Esophagus muscularis mucosa (tissue), 4 donors: ENCODE results near the gene BPGM. TPM values are rescaled to one million over a fixed set of nuclear protein-coding genes. Genes with fewer than 3 reads are reported as not detected.

Experiments
- DNase-seq: peaks from one replicate; pipeline ENCODE4 v3.0.0-alpha.2; 2017; ENCODE audit errors: extremely low spot score
- H3K27ac ChIP-seq, 4 donors: fragments of 200-600 bp; sonication (generic); replicated peaks in 1 of 4; 1 replicate in 3 of 4; 2 replicates in 1 of 4; pipeline ENCODE4 v1.5.1; 2016 to 2019; ENCODE audit warnings: mild to moderate bottlenecking in 1 of 4
- H3K27me3 ChIP-seq, 4 donors: fragments of 200-600 bp; sonication (generic); one replicate each; pipeline versions ENCODE4 v1.5.1 to v1.6.0; 2016 to 2019
- H3K36me3 ChIP-seq, 4 donors: fragments of 200-600 bp; sonication (generic); one replicate each; pipeline ENCODE4 v1.5.1; 2016 to 2019
- H3K4me1 ChIP-seq, 4 donors: fragments of 200-600 bp; sonication (generic); one replicate each; pipeline ENCODE4 v1.5.1; 2016 to 2019
- H3K4me3 ChIP-seq, 4 donors: fragments of 200-600 bp; sonication (generic); 1 replicate in 2 of 4; 2 replicates in 2 of 4; pipeline ENCODE4 v1.5.1; 2016 to 2019; ENCODE audit warnings: mild to moderate bottlenecking in 4 of 4, moderate library complexity in 1 of 4
- H3K9me3 ChIP-seq, 4 donors: fragments of 200-600 bp; sonication (generic); 1 replicate in 3 of 4; 2 replicates in 1 of 4; pipeline ENCODE4 v1.5.1; 2016 to 2019
- EP300 ChIP-seq: sonication (generic); formaldehyde crosslinking; IDR thresholded peaks from one replicate; pipeline ENCODE4 v1.6.1; 2017; ENCODE audit warnings: antibody characterized with exemption
- POLR2A ChIP-seq: fragments of 450-650 bp; IDR thresholded peaks from one replicate; pipeline ENCODE4 v1.6.1; 2017; ENCODE audit warnings: antibody characterized with exemption, moderate library complexity, mild to moderate bottlenecking, low read depth
- POLR2AphosphoS5 ChIP-seq, 2 donors: sonication (generic); formaldehyde crosslinking; IDR thresholded peaks; one replicate each; pipeline ENCODE4 v1.6.1; 2017; ENCODE audit warnings: antibody characterized with exemption in 2 of 2
- WGBS: methylation state at CpG from one replicate; pipeline ENCODE4 v1.1.5; 2018; 5-methylcytosine and 5-hydroxymethylcytosine counted together
- intact Hi-C: fragments of 100-400 bp; cut with DNase I; formaldehyde crosslinking; loops from one replicate; pipeline ENCODE4 v1.15.1; 2023
- total RNA-seq, 4 donors: library from RNA; depleted of rRNA; stranded (reverse); fragments of >200 nt; gene quantifications; one replicate each; pipeline versions ENCODE4 v1.1.0 to v1.2.1, GENCODE V29; 2016
- TF ChIP-seq, protein P1 (sequence below), 3 experiments: fragments of 200-600 bp in 2 of 3; fragments of 450-650 bp in 1 of 3; sonication (generic) in 2 of 3; IDR thresholded peaks; one replicate each; pipeline ENCODE4 v1.5.1; 2017 to 2019; ENCODE audit warnings: antibody characterized with exemption in 3 of 3, mild to moderate bottlenecking in 2 of 3, moderate library complexity in 1 of 3

Gene BPGM
- total RNA-seq, 4 donors from 2014 or later = 19.1 to 29.4 (median 22.7) TPM

DNA sequence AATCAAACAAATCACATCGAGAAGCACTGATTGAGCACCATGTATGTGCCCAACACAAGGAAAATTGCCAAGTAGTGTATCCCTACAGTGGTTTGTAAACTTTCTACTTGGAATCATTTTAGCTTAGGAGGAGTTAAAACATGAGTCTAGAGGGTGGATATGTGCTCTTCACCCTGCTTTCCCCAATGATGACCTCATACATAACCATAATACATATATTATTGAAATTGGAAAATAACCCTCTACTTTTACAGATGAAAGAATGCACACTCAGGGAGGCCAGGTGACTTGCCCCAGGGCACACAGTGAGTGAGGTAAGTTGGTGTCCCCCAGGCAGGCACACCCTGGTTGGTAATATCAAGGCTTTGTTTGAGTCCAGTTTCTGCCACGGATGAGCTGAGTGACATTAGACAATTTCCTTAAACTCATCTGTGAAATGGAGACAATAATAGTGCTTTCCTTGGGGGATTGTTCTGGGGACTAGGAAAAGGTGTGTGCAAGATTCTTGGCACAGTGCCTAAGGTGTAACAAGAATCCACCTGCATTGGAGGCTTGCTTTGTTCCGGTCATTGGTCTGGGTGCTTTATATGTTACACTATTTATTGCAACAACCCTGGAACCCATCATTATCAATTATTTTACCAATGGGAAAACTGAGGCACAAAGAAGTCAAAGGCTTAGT, 50.7 kb downstream of the BPGM start:
- 95% methylated on average over 3 of the region's 3 CpGs for WGBS
- Histone ChIP-seq H3K4me3 (no peak overlapping the region), H3K9me3 (no peaks in the 10 kb centered on the region), H3K36me3 (no peaks in the 10 kb centered on the region), H3K4me1 (peaks cover under 1 to 68% (median 48%) of the 10 kb centered on the region in 4 donors), H3K27ac (no peak overlapping the region), H3K27me3 (no peaks in the 10 kb centered on the region)
- DNase-seq = no peak
- no peak for TF ChIP-seq POLR2A
- no peak for TF ChIP-seq POLR2AphosphoS5 (IDR thresholded peaks at IDR 0.05)
- TF ChIP-seq, protein P1, sequence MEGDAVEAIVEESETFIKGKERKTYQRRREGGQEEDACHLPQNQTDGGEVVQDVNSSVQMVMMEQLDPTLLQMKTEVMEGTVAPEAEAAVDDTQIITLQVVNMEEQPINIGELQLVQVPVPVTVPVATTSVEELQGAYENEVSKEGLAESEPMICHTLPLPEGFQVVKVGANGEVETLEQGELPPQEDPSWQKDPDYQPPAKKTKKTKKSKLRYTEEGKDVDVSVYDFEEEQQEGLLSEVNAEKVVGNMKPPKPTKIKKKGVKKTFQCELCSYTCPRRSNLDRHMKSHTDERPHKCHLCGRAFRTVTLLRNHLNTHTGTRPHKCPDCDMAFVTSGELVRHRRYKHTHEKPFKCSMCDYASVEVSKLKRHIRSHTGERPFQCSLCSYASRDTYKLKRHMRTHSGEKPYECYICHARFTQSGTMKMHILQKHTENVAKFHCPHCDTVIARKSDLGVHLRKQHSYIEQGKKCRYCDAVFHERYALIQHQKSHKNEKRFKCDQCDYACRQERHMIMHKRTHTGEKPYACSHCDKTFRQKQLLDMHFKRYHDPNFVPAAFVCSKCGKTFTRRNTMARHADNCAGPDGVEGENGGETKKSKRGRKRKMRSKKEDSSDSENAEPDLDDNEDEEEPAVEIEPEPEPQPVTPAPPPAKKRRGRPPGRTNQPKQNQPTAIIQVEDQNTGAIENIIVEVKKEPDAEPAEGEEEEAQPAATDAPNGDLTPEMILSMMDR (IDR thresholded peaks at IDR 0.05) = no peak
- TF ChIP-seq EP300 = no peak
- intact Hi-C loops = loop anchor here (10.0 kb wide), 1 partner anchor 287 kb away; the partner anchor contains the start of gene AGBL3

DNA sequence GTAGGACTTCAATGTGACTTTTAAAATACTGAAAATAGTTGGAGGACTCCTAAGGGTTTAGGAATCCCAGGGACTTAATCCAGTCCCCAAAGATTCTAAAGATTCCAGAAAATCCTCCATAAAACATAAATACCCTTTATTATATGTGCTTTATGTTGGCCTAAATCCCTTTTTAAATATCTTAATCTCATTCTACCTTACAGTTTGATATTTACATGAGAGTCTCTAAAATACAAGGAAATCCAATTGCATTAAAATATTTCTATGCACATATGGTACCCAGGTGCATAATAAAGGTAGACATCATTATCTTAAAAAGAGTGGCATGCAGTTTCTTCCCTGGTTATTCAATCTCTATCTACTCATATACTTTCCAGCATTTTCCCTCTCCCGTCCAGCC, 51.8 kb downstream of the BPGM start:
- no peaks in the 10 kb centered on the region for H3K27me3 ChIP-seq
- intact Hi-C loops = loop anchor here (10.0 kb wide), 1 partner anchor 286 kb away; the partner anchor contains the start of gene AGBL3
- DNase-seq = no peak
- no peaks in the 10 kb centered on the region for H3K9me3 ChIP-seq
- no peaks in the 10 kb centered on the region for H3K36me3 ChIP-seq
- no peak overlapping the region for H3K27ac ChIP-seq
- peaks cover 0 to 71% (median 55%) of the 10 kb centered on the region in 4 donors for H3K4me1 ChIP-seq
- H3K4me3 ChIP-seq = no peak overlapping the region
- WGBS = 94% methylated on average over 1 of the region's 1 CpG
- TF ChIP-seq EP300 = no peak
- TF ChIP-seq, protein P1 (IDR thresholded peaks at IDR 0.05) = no peak
- TF ChIP-seq POLR2A = no peak
- TF ChIP-seq POLR2AphosphoS5 (IDR thresholded peaks at IDR 0.05) = no peak

DNA sequence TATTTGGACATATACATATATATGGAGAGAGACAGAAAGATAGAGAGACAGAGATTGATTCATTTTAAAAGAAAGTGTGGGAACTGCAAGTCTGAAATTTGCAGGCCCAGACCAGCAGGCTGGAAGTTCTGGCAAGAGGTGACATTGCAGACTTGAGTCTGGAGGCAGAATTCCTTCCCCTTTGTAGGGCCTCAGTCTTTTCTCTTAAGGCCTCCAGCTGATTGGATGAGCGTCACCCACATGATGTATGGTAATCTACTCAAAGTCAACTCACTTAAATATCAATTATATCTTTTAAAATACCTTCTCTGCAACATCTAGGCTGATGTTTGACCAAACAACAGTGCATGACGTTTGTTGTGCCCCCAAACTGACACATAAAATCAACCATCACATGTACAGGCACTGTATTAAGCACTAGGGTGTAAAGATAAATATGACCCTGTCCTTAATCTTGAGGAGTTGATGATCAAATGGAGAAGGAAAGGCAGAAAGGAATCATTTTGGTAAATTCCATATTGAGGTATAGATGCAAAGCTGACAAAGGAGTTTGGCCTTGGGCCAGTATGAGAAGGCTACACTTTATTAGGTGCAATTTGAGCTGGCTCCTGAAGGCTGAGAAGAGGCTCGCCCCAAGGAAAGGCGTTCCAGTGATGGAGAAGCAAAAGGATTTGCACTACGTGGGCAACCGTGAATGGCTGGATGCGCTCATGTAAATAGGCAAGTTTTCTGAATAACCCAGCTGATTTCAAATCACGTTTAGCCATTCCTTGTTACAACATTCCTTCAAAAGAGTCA, 52.6 kb downstream of the BPGM start:
- H3K4me3 ChIP-seq = no peak overlapping the region
- no peaks in the 10 kb centered on the region for H3K27me3 ChIP-seq
- no peaks in the 10 kb centered on the region for H3K9me3 ChIP-seq
- peak overlapping the region; percentile 53 to 90 (median 86) for H3K27ac ChIP-seq
- WGBS = 88% methylated on average over 8 of the region's 8 CpGs
- TF ChIP-seq EP300 = no peak
- no peak for TF ChIP-seq POLR2A
- no peak for TF ChIP-seq POLR2AphosphoS5 (IDR thresholded peaks at IDR 0.05)
- TF ChIP-seq, protein P1 (IDR thresholded peaks at IDR 0.05) = no peak
- no peaks in the 10 kb centered on the region for H3K36me3 ChIP-seq
- peaks cover 1 to 71% (median 62%) of the 10 kb centered on the region in 4 donors for H3K4me1 ChIP-seq
- no peak for DNase-seq
- intact Hi-C loops = loop anchor here (10.0 kb wide), 1 partner anchor 286 kb away; the partner anchor contains the start of gene AGBL3

DNA sequence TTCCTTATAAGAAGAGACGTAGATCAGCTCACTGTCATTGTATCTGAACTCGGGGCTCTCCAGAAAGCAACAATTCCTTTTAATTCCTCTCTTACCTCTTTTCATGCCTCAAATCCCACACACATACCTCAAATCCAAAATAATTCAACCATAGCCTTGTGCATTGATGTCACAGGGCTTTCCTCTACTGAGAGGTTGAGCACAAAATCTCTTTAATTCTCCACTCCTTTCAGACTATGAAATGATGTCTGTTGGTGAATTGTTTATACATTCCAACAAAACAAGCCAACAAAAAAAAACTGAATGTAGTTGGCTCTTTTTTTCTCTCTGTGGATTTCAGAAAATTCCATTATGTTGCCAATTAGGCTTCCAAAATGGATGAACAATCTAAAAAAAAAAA, 53.2 kb downstream of the BPGM start:
- H3K27ac ChIP-seq = peak overlapping the region; percentile 53 to 90 (median 86)
- H3K4me1 ChIP-seq = peaks cover 4 to 71% (median 66%) of the 10 kb centered on the region in 4 donors
- WGBS = 86% methylated on average over 2 of the region's 2 CpGs
- intact Hi-C loops = loop anchor here (5.0 to 10.0 kb wide), 2 partner anchors 47 to 285 kb away; partner anchors contain the start of gene AGBL3
- no peak overlapping the region for H3K4me3 ChIP-seq
- no peaks in the 10 kb centered on the region for H3K9me3 ChIP-seq
- TF ChIP-seq EP300 = no peak
- TF ChIP-seq POLR2A = no peak
- no peak for TF ChIP-seq POLR2AphosphoS5 (IDR thresholded peaks at IDR 0.05)
- TF ChIP-seq, protein P1 (IDR thresholded peaks at IDR 0.05) = no peak
- H3K27me3 ChIP-seq = no peaks in the 10 kb centered on the region
- DNase-seq = no peak
- H3K36me3 ChIP-seq = no peaks in the 10 kb centered on the region
